ENCODE measurements around the gene HLA-B. TPM values are rescaled to one million over a fixed set of nuclear protein-coding genes. Genes with fewer than 3 reads are reported as not detected.

Gene HLA-B
- total RNA-seq, 1 experiment from 2014 or later = 68.6 TPM

- H4K20me1 ChIP-seq (ENCODE audit: control insufficient read depth, insufficient read depth, insufficient read length) = no peaks in the 10 kb centered on the region
- H3K9ac ChIP-seq (ENCODE audit: extremely low read depth, insufficient read length, low read length) = no peak overlapping the region
- H3K4me1 Mint-ChIP-seq = peaks cover 14 to 16% of the 10 kb centered on the region in 2 experiments
- peaks cover 2% of the 10 kb centered on the region for H3K27me3 Mint-ChIP-seq (ENCODE audit: low read depth)
- H3K4ac ChIP-seq (ENCODE audit: low read depth, low read length) = no peak overlapping the region
- H2BK20ac ChIP-seq (ENCODE audit: low read depth, low read length, poor library complexity, severe bottlenecking) = no peak overlapping the region
- H3K9me3 Mint-ChIP-seq = peaks cover 0 to 6% of the 10 kb centered on the region in 2 experiments; a peak in 1 of 5 replicates
- H3K9me3 ChIP-seq (ENCODE audit: control insufficient read depth, low read depth, low read length) = no peaks in the 10 kb centered on the region
- H2BK5ac ChIP-seq (ENCODE audit: insufficient read length, low read length) = no peak overlapping the region
- H4K5ac ChIP-seq (ENCODE audit: insufficient read length, low read depth, low read length) = no peak overlapping the region
- no peak overlapping the region for H3K14ac ChIP-seq (ENCODE audit: insufficient read depth, low read length)
- peaks cover 0 to 4% (median 3%) of the 10 kb centered on the region in 3 experiments; a peak in 2 of 7 replicates for H3K36me3 Mint-ChIP-seq (ENCODE audit: insufficient read depth in 1 of 3, low read depth in 3 of 3)
- H2AFZ ChIP-seq (ENCODE audit: low read length) = no peak overlapping the region
- H2BK15ac ChIP-seq (ENCODE audit: low read depth, low read length) = no peak overlapping the region
- H2BK12ac ChIP-seq (ENCODE audit: insufficient read length, low read depth, low read length) = no peak overlapping the region
- H3T11ph ChIP-seq (ENCODE audit: low read length) = no peak overlapping the region
- no peaks in the 10 kb centered on the region for H3K4me1 ChIP-seq (ENCODE audit: insufficient read depth, low read length)
- no peaks in the 10 kb centered on the region for H3K79me2 ChIP-seq (ENCODE audit: insufficient read depth, low read length)
- DNase-seq = no peak
- H3K4me2 ChIP-seq (ENCODE audit: insufficient read depth, insufficient read length, low read length) = no peak overlapping the region
- H3K27ac ChIP-seq (ENCODE audit: insufficient read length, low read depth, low read length) = no peak overlapping the region
- H3K4me3 Mint-ChIP-seq = no peak overlapping the region
- no peak overlapping the region for H3K18ac ChIP-seq (ENCODE audit: insufficient read length, low read depth, low read length)
- H3K27me3 ChIP-seq (ENCODE audit: insufficient read depth, low read length) = no peaks in the 10 kb centered on the region; the same call in 1 of the 2 replicates
- no peak overlapping the region for H2BK120ac ChIP-seq (ENCODE audit: low read depth, low read length, poor library complexity, severe bottlenecking)
- H4K8ac ChIP-seq (replicated peaks; ENCODE audit: insufficient read length, low read depth, low read length) = no peak overlapping the region
- H3K56ac ChIP-seq (ENCODE audit: insufficient read length, low read depth, low read length) = no peak overlapping the region
- no peaks in the 10 kb centered on the region for H3K79me1 ChIP-seq (ENCODE audit: insufficient read depth, low read depth, low read length, poor library complexity, severe bottlenecking)
- TF ChIP-seq CTCF (conservative IDR thresholded peaks at IDR 0.05) = no peak
- H2AK5ac ChIP-seq (ENCODE audit: insufficient read length, low read length) = no peak overlapping the region
- H4K91ac ChIP-seq (ENCODE audit: insufficient read length, low read depth, low read length) = no peak overlapping the region
- WGBS (ENCODE audit: extremely low coverage, insufficient read length, low lambda C conversion rate) = no CpG with 5 or more reads among the region's 3 CpGs
- H3K27ac Mint-ChIP-seq = no peak overlapping the region; a peak in 1 of 7 replicates
- H3K23ac ChIP-seq (ENCODE audit: insufficient read length, low read depth, low read length) = no peak overlapping the region
- no peaks in the 10 kb centered on the region for H3K23me2 ChIP-seq (ENCODE audit: insufficient read length, low read depth, low read length, poor library complexity, severe bottlenecking)
These were observed 29.1 kb upstream of the HLA-B start for GRCh38 chr6:31386099-31386498.
